SK-N-SH (cell line): ENCODE results near the gene SLC31A1. TPM values are rescaled to one million over a fixed set of nuclear protein-coding genes. Genes with fewer than 3 reads are reported as not detected.

Experiments used
- CTCF ChIA-PET: fragments of 300-600, 350-600 bp; formaldehyde crosslinking; extraction: SDS; loops from one replicate; lab custom pipeline; 2021; lab: Yijun Ruan, JAX
- POLR2A ChIA-PET: fragments of 350-600 bp; sonication (Branson Sonifier 250); formaldehyde crosslinking; extraction: SDS; loops from one replicate; lab custom pipeline; 2020; ENCODE audit warnings: antibody characterized with exemption, inconsistent platforms; lab: Yijun Ruan, JAX
- DNase-seq: peaks from one replicate; pipeline ENCODE4 v3.0.0; 2012
- H2AFZ ChIP-seq: fragments of 200-600 bp; sonication (generic); 2 replicates; pipeline ENCODE4 v1.8.1; 2016; ENCODE audit warnings: antibody characterized with exemption, mild to moderate bottlenecking, low read depth
- H3F3A ChIP-seq: fragments of 200-600 bp; sonication (generic); replicated peaks from 2 replicates; pipeline ENCODE3; 2016; ENCODE audit warnings: antibody characterized with exemption, mild to moderate bottlenecking; ENCODE audit not compliant: insufficient read depth
- H3K27ac ChIP-seq, 2 experiments: fragments of 200-500 bp in 1 of 2; fragments of 200-600 bp in 1 of 2; sonication (Bioruptor generic) in 1 of 2; sonication (generic), shearing (Covaris generic) in 1 of 2; 2 replicates each; pipeline versions ENCODE4 v1.5.1 to v1.6.1; 2014 to 2016; ENCODE audit warnings: low read depth in 2 of 2, inconsistent platforms in 1 of 2, low read length in 1 of 2, mild to moderate bottlenecking in 1 of 2, mixed read lengths in 1 of 2
- H3K27me3 ChIP-seq: fragments of 200-600 bp; sonication (generic), shearing (Covaris generic); 2 replicates; pipeline ENCODE4 v1.6.1; 2016; ENCODE audit warnings: mixed run types; ENCODE audit not compliant: insufficient read depth
- H3K36me3 ChIP-seq, 2 experiments: fragments of 200-500 bp in 1 of 2; fragments of 200-600 bp in 1 of 2; sonication (Bioruptor generic) in 1 of 2; sonication (generic) in 1 of 2; replicated peaks in 1 of 2; 2 replicates each; pipeline versions ENCODE3 to v1.5.1; 2014 to 2016; ENCODE audit warnings: low read length in 1 of 2, mild to moderate bottlenecking in 1 of 2; ENCODE audit not compliant: insufficient read depth in 2 of 2, control insufficient read depth in 1 of 2
- H3K4me1 ChIP-seq, 2 experiments: fragments of 200-500 bp in 1 of 2; fragments of 200-600 bp in 1 of 2; sonication (Bioruptor generic) in 1 of 2; sonication (generic), shearing (Covaris generic) in 1 of 2; 2 replicates each; pipeline versions ENCODE4 v1.5.1 to v1.6.1; 2014 to 2016; ENCODE audit warnings: low read depth in 1 of 2, low read length in 1 of 2, mixed run types in 1 of 2; ENCODE audit not compliant: insufficient read depth in 2 of 2, control insufficient read depth in 1 of 2
- H3K4me2 ChIP-seq: fragments of 200-600 bp; sonication (generic), shearing (Covaris generic); 2 replicates; pipeline ENCODE4 v1.6.1; 2017; ENCODE audit warnings: mixed run types
- H3K4me3 ChIP-seq, 2 experiments: fragments of 200-500 bp in 1 of 2; fragments of 200-600 bp in 1 of 2; sonication (Bioruptor generic) in 1 of 2; sonication (generic), shearing (Covaris generic) in 1 of 2; 2 replicates each; pipeline versions ENCODE4 v1.5.1 to v1.8.1; 2014 to 2016; ENCODE audit warnings: low read depth in 2 of 2, inconsistent platforms in 1 of 2, low read length in 1 of 2, mild to moderate bottlenecking in 1 of 2, mixed read lengths in 1 of 2, moderate library complexity in 1 of 2
- H3K79me2 ChIP-seq: fragments of 200-600 bp; sonication (generic); 2 replicates; pipeline ENCODE4 v1.8.1; 2017; ENCODE audit warnings: mild to moderate bottlenecking; ENCODE audit not compliant: insufficient read depth
- H3K9ac ChIP-seq: fragments of 200-600 bp; sonication (generic); 2 replicates; pipeline ENCODE4 v1.6.1; 2017; ENCODE audit warnings: mixed run types
- H3K9me2 ChIP-seq: fragments of 200-600 bp; sonication (generic); 2 replicates; pipeline ENCODE4 v1.6.1; 2017; ENCODE audit warnings: mixed run types
- H3K9me3 ChIP-seq: fragments of 200-600 bp; sonication (generic); 2 replicates; pipeline ENCODE4 v1.6.1; 2017; ENCODE audit warnings: mixed run types, mild to moderate bottlenecking, moderate library complexity
- H4K20me1 ChIP-seq: fragments of 200-600 bp; sonication (generic); 2 replicates; pipeline ENCODE4 v1.6.1; 2017; ENCODE audit warnings: mild to moderate bottlenecking, mixed run types; ENCODE audit not compliant: insufficient read depth
- CHD2 ChIP-seq: fragments of 150-350 bp; IDR thresholded peaks from 2 replicates; pipeline ENCODE4 v1.6.1; 2018; ENCODE audit warnings: low read length; ENCODE audit not compliant: partially characterized antibody
- EP300 ChIP-seq, 2 experiments: IDR thresholded peaks; 2 replicates each; pipeline versions ENCODE4 v1.4.0 to v1.6.1; 2012; ENCODE audit warnings: borderline replicate concordance in 1 of 2, low read depth in 1 of 2, low read length in 1 of 2
- EZH2phosphoT487 ChIP-seq: fragments of 200-600 bp; sonication (generic); IDR thresholded peaks from 2 replicates; pipeline ENCODE4 v1.6.1; 2017; ENCODE audit warnings: low read depth, mixed run types, mild to moderate bottlenecking, antibody characterized with exemption, moderate library complexity, borderline replicate concordance
- FOXJ3 ChIP-seq: sonication (generic); formaldehyde crosslinking; IDR thresholded peaks from 2 replicates; pipeline ENCODE4 v1.5.1; 2020; ENCODE audit warnings: mild to moderate bottlenecking, missing genetic modification reagents
- IRF3 ChIP-seq: fragments of 150-350 bp; IDR thresholded peaks from 2 replicates; pipeline ENCODE4 v1.6.1; 2016; ENCODE audit warnings: mild to moderate bottlenecking, low read depth, low read length
- JUND ChIP-seq: IDR thresholded peaks from 2 replicates; pipeline ENCODE4 v1.4.0; 2012
- MEF2A ChIP-seq: IDR thresholded peaks from 2 replicates; pipeline ENCODE4 v1.4.0; 2012; ENCODE audit warnings: low read depth, borderline replicate concordance
- NFIC ChIP-seq: IDR thresholded peaks from 2 replicates; pipeline ENCODE4 v1.4.0; 2012; ENCODE audit warnings: borderline replicate concordance
- POLR2AphosphoS5 ChIP-seq: IDR thresholded peaks from 2 replicates; pipeline ENCODE4 v1.6.1; 2012; ENCODE audit warnings: low read depth, low read length
- RAD21 ChIP-seq: IDR thresholded peaks from 2 replicates; pipeline ENCODE4 v1.6.1; 2012; ENCODE audit warnings: mild to moderate bottlenecking, low read length
- RCOR1 ChIP-seq: fragments of 150-350 bp; IDR thresholded peaks from 2 replicates; pipeline ENCODE4 v1.6.1; 2017; ENCODE audit warnings: antibody characterized with exemption, low read length
- REST ChIP-seq: IDR thresholded peaks from 2 replicates; pipeline ENCODE4 v1.6.1; 2012; ENCODE audit warnings: mild to moderate bottlenecking, low read depth, low read length, moderate library complexity
- RXRA ChIP-seq: IDR thresholded peaks from 2 replicates; pipeline ENCODE4 v1.4.0; 2012; ENCODE audit warnings: low read depth, mild to moderate bottlenecking, borderline replicate concordance
- SIN3A ChIP-seq: IDR thresholded peaks from 2 replicates; pipeline ENCODE4 v1.6.1; 2012; ENCODE audit warnings: low read depth, mild to moderate bottlenecking, low read length, moderate library complexity, borderline replicate concordance
- SMC3 ChIP-seq: IDR thresholded peaks from 2 replicates; pipeline ENCODE4 v1.6.1; 2012; ENCODE audit warnings: low read depth, low read length, improper control_type of control experiment
- TEAD4 ChIP-seq: IDR thresholded peaks from 2 replicates; pipeline ENCODE4 v1.4.0; 2012; ENCODE audit warnings: mild to moderate bottlenecking, borderline replicate concordance; ENCODE audit not compliant: insufficient read depth
- USF1 ChIP-seq: IDR thresholded peaks from 2 replicates; pipeline ENCODE4 v1.4.0; 2012; ENCODE audit warnings: low read depth, borderline replicate concordance
- ZBTB33 ChIP-seq: IDR thresholded peaks from 2 replicates; pipeline ENCODE4 v1.4.0; 2012; ENCODE audit warnings: low read depth, borderline replicate concordance
- WGBS: methylation state at CpG from one replicate; pipeline ENCODE4 v1.1.6; 2017; ENCODE audit warnings: low lambda C conversion rate; 5-methylcytosine and 5-hydroxymethylcytosine counted together
- polyA plus RNA-seq, 3 experiments: library from polyadenylated mRNA; depleted of rRNA; stranded (reverse); fragments of >200 nt; gene quantifications; 2 replicates each; pipeline ENCODE4 v1.2.3, GENCODE V29; 2012
- TF ChIP-seq, protein P1 (sequence below): fragments of 200-600 bp; sonication (generic); IDR thresholded peaks from 2 replicates; pipeline ENCODE4 v1.6.1; 2017; ENCODE audit warnings: antibody characterized with exemption, mild to moderate bottlenecking, moderate library complexity

SLC31A1 gene
- polyA plus RNA-seq, 1 of the 3 experiments (the other 2 are of a cell fraction) = 7.7 TPM

GRCh38 chr9:113238859-113239232 lies 17.5 kb downstream of the SLC31A1 start:
- H3K79me2 ChIP-seq = no peaks in the 10 kb centered on the region
- POLR2A ChIA-PET = no interaction called here
- WGBS = 90% methylated on average over 4 of the region's 4 CpGs
- CTCF ChIA-PET = interaction anchor here (1.2 to 1.3 kb wide), 2 partner anchors 15 to 46 kb away, joined by 4 read pairs; no protein-coding TSS in a partner anchor
- H3K9me2 ChIP-seq = no peaks in the 10 kb centered on the region
- no peaks in the 10 kb centered on the region for H3F3A ChIP-seq
- H3K4me3 ChIP-seq = no peak overlapping the region
- no peak for TF ChIP-seq IRF3
- no peak for TF ChIP-seq CHD2
- no peak for TF ChIP-seq EP300 (IDR thresholded peaks at IDR 0.05; ENCODE audit: borderline replicate concordance in 1 of 2, low read depth in 1 of 2, low read length in 1 of 2)
- TF ChIP-seq RAD21 = no peak
- TF ChIP-seq ZBTB33 = no peak
- no peak for TF ChIP-seq SMC3
- TF ChIP-seq USF1 = no peak
- TF ChIP-seq MEF2A = no peak
- no peak for TF ChIP-seq JUND
- no peak for TF ChIP-seq POLR2AphosphoS5
- TF ChIP-seq REST = no peak
- TF ChIP-seq NFIC = no peak
- no peak for TF ChIP-seq RCOR1
- no peak for TF ChIP-seq TEAD4
- no peak for TF ChIP-seq RXRA
- no peak for TF ChIP-seq FOXJ3 (CRISPR knock-in tag)
- TF ChIP-seq SIN3A = no peak
- TF ChIP-seq, protein P1, sequence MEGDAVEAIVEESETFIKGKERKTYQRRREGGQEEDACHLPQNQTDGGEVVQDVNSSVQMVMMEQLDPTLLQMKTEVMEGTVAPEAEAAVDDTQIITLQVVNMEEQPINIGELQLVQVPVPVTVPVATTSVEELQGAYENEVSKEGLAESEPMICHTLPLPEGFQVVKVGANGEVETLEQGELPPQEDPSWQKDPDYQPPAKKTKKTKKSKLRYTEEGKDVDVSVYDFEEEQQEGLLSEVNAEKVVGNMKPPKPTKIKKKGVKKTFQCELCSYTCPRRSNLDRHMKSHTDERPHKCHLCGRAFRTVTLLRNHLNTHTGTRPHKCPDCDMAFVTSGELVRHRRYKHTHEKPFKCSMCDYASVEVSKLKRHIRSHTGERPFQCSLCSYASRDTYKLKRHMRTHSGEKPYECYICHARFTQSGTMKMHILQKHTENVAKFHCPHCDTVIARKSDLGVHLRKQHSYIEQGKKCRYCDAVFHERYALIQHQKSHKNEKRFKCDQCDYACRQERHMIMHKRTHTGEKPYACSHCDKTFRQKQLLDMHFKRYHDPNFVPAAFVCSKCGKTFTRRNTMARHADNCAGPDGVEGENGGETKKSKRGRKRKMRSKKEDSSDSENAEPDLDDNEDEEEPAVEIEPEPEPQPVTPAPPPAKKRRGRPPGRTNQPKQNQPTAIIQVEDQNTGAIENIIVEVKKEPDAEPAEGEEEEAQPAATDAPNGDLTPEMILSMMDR = no peak
- no peak for TF ChIP-seq EZH2phosphoT487
- H3K9ac ChIP-seq = no peak overlapping the region
- no peak overlapping the region for H3K4me2 ChIP-seq
- no peaks in the 10 kb centered on the region for H3K9me3 ChIP-seq
- no peaks in the 10 kb centered on the region for H3K36me3 ChIP-seq
- H3K27me3 ChIP-seq = no peaks in the 10 kb centered on the region
- H3K27ac ChIP-seq = no peak overlapping the region
- no peak for DNase-seq
- peaks cover 0 to 6% of the 10 kb centered on the region in 2 experiments; a peak in 3 of 4 replicates for H3K4me1 ChIP-seq
- H2AFZ ChIP-seq = no peak overlapping the region
- no peaks in the 10 kb centered on the region for H4K20me1 ChIP-seq
